Activated CD8-positive, alpha-beta memory T cell treated with anti-CD3 and anti-CD28 coated beads, Interleukin-2, amount 50 U/mL, for 24 hours (primary cell): Measurements from ENCODE around the gene MS4A6A.
A peak's percentile ranks its signal among the peaks of the same experiment; 100 is the strongest.
"Not testable (repeated sequence)": the region's sequence is repeated elsewhere in the genome, so short reads cannot be mapped to it uniquely, and the experiment has no call there.

Experiments used
- DNase-seq: peaks from one replicate; pipeline ENCODE4 v3.0.0-alpha.2; 2020; ENCODE audit errors: extremely low read depth

MS4A6A gene

DNA sequence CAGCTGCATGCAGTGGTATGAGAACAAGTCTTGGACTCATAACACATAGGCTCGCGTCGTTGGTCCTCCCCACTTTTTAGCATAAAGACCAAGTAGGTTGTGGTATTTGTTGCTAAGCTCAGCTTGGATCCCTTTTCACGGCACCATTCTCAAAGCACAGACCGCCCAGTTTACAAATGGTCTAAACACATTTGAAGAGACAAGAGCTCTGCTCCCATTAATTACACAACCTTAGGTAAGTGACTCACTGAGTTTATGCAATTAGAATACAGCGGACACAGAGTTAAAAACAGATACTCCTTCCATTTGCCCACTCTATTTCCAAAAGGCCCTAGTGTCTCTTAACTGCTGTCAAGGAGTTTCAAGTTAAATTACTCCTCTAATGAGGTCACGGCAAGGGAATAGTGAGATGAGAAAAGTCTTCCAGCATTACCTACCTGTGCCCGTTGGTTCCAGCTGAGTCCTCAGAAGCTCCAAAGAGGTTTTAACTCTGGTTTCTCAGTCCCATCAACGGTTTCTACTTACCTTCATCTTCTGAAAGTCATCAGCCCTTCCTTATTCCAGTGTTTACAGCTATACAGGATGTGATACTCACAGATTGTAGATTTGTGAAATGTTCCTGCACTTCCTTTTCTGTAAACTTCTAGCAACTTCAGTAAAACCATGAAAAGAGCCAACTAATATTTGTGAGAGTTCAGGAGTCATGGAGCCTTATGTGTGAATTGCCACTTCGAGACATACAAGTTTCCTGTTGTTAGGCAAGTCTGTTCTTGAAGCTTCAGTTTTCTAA, at the start of gene MS4A6A:
MS4A6A (minus strand) TSS at position 543 of the 790 bp plus-strand sequence. CDS start 1,356 bp downstream, outside the sequence.
- DNase-seq, result no peak

DNA sequence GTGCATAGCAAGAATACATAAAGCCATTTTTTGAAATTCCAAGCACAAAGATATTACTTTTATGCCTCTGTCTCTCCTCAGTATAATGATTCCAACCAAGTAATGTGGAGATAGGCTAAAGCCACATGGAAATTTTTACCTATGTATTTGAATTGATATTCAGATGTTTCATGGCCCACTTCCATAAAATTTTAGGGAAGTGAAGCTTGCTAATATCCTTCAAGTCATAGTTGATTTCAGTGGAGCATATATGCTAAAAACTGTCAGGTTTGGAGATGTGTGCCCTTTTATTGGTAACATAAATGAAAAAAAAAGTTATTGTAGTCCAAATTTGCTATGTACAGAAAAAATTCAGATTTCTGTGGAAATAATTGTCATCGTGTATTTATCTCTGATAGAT, 47.8 kb upstream of the MS4A6A start:
- DNase-seq, result no peak

DNA sequence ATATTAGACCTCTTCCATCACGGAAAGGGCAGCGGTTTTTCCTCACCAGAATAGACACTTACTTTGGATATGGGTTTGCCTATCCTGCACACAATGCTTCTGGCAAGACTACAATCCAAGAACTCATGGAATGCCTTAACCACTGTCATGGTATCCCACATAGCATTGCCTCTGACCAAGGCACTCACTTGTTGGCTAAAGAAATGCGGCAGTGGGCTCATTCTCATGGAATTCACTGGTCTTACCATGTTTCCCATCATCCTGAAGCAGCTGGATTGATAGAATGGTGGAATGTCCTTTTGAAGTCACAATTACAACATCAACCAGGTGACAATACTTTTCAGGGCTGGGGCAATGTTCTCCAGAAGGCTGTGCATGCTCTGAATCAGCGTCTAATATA, 39.3 kb upstream of the MS4A6A start:
- no peak for DNase-seq

GRCh38 chr11:60221692-60222091, 38.8 kb upstream of the MS4A6A start:
- no peak for DNase-seq

DNA sequence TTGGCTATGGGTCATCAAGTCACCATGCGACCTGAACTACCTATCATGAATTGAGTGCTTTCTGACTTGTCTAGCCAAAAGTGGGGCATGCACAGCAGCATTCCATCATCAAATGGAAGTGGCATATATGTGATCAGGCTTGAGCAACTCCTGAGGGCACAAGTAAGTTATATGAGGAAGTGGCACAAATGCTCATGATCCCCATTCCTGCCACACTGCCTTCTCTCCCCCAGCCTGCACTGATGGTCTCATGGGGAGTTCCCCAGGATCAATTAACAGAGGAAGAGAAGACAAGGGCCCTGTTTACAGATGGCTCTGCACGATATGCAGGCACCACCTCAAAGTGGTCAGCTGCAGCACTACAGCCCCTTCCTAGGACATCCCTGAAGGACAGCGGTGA, 38.3 kb upstream of the MS4A6A start:
- DNase-seq, result no peak

DNA sequence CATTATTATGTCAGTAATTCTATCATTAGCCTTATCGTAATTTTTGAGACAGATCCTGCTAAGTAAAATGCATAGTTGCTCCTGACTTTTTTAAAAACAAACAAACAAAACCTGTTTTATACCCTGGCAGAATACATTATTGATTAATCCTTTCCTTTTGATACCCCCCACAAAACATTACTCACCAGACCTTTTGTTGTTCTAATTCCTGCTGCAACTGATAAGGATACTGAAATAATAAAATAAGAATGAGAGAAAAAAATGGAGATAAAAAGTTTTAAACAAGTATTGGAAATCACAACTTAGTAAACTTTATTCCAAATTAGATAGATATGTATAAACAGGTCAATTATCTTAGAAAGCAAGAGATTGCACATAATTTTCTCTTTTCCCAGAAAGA, 31.5 kb upstream of the MS4A6A start:
- no peak for DNase-seq

DNA sequence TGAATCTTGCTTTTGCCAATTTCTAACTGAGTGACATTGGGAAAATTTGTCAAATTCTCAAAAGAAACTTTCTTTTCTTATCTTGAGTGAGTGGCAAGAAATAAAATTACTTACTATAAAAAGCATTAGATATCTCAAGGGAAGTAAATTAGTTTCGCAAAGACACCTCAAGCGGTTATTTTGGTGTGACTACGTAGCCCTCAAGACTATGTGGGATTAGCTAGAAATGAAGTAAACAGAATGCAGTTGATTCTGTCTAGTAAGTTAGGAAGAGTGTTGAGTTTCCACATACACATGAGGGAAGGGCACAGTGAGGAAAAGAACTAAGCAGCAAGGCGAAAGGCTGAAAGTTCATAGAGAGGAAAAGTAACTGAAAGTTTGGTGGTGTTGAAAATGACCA, 28.3 kb upstream of the MS4A6A start:
- DNase-seq, result no peak

- DNase-seq, result no peak
These were observed 27.1 kb upstream of the MS4A6A start for GRCh38 chr11:60209977-60210376.

DNA sequence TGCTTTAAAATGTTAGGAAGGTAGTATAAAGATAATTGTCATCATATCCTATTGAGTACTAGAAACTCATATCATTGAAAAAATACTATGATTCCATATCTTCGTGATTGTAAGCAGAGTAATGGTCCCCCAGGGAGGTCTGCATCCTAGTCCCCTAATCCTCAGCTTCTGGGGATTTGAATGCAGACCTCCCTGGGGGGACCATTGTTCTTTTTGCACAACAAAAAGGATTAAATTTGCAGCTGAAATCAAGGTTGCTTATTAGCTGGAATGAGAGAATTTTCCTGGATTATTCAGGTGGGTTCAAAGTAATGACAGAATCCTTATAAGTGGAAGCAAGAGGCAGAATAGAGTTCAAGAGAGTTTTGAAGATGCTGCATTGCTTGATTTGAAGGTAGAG, 26.1 kb upstream of the MS4A6A start:
- no peak for DNase-seq

DNA sequence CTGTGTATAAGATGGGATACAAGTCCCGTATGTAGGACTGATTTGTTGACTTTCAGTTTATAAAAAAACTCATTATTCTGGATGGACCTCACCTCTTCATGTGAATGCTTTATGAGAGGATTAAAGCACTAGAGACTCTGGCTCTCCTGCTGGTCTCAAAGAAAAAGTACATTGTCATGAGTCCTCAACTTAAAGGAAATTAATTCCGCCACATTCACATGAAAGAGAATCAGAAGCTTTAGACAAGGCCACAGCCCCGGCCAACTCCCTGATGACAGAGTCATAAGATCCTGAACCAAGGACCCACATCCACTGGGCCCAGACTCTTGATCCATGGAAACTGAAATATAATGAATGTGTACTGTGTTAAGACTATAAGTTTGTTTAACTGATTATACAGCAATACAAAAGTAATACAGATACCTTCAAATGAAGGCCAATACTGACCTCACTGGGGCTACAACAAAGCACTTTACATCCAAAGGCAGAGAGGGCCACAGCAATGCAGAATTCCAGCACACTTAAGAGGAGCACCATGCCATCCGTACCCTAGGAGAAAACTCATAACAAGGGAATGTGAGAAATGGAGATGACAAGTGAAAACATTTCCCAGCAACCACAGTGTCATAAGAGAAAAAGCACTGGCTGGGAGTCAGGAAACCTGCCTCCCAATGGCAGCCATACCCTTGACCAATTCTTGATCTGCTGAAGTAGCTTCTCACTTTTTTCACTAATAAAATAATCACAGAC, 25.4 kb upstream of the MS4A6A start:
- no peak for DNase-seq

- no peak for DNase-seq
These were observed 23.7 kb upstream of the MS4A6A start for GRCh38 chr11:60206616-60207015.

GRCh38 chr11:60204922-60205321, 22.0 kb upstream of the MS4A6A start:
- no peak for DNase-seq

GRCh38 chr11:60201334-60201733, 18.5 kb upstream of the MS4A6A start:
- not testable (repeated sequence) for DNase-seq

- no peak for DNase-seq
These were observed 14.6 kb upstream of the MS4A6A start for GRCh38 chr11:60197442-60197841.

DNA sequence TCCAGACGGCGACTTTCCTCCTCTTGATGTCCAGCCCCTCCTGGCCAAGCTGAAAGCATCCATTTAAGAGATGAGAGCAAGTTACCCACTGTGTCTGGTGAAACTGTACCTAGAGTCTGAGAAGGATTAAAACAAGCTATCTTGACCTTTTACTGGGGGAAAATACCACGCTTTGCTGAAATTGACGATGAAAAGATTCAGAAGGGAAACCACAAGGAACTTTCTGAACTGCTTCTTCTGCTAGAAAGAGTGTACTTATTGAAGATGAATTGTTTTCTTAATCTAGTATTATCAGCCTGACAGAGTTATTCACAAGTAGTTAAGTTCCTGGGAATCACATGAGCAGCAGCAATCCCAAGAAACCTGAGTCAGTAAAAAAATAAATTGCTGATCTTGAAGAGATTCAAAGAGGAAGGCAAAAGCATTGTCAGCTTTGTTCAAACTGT, 13.1 kb upstream of the MS4A6A start:
- no peak for DNase-seq

DNA sequence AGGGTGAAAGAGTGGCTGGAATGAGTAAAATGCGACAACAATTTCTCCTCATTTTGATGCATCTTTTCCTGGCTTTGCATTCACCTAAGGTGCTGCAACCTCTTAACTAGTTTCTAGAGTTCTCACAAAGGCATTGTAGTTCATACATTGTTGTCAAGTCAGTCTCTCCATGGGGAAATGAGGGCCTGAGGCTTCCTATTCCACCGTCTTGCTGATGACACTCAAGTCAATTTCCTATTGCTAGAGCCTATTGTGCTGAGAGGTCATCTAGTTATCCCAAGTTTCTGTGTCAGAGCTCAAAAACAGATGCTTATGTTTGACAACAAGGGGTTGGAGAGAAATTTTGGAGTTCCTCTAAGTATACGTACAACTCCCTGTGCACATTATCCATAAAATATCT, 11.6 kb upstream of the MS4A6A start:
- no peak for DNase-seq

- DNase-seq, result peak; percentile 44
These were observed 11.0 kb upstream of the MS4A6A start for GRCh38 chr11:60193687-60194433.

- DNase-seq, result not testable (repeated sequence)
These were observed 9.7 kb upstream of the MS4A6A start for GRCh38 chr11:60192564-60192963.

GRCh38 chr11:60188481-60188880, 5.6 kb upstream of the MS4A6A start:
- DNase-seq, result not testable (repeated sequence)

DNA sequence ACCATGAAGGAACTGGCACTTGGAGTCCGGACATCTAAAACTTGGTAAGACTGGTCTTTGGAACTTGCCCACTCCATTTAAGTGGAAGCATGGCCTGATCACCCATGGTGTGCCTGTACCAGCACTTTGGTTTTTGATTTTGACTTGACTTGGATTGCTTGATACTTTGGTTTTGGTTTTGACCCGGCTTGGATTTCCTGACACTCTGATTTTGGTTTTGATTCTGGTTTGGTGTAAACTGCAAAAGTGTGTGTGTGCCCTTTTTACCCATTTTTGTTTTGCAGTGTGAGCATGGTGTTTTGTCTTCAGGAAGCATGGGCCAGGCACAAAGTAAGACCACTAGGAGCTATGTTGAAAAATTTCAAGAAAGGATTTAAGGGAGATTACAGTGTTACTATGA, 3.2 kb upstream of the MS4A6A start:
- DNase-seq, result not testable (repeated sequence)

- DNase-seq, result not testable (repeated sequence)
These were observed 2.6 kb upstream of the MS4A6A start for GRCh38 chr11:60185512-60185827.

DNA sequence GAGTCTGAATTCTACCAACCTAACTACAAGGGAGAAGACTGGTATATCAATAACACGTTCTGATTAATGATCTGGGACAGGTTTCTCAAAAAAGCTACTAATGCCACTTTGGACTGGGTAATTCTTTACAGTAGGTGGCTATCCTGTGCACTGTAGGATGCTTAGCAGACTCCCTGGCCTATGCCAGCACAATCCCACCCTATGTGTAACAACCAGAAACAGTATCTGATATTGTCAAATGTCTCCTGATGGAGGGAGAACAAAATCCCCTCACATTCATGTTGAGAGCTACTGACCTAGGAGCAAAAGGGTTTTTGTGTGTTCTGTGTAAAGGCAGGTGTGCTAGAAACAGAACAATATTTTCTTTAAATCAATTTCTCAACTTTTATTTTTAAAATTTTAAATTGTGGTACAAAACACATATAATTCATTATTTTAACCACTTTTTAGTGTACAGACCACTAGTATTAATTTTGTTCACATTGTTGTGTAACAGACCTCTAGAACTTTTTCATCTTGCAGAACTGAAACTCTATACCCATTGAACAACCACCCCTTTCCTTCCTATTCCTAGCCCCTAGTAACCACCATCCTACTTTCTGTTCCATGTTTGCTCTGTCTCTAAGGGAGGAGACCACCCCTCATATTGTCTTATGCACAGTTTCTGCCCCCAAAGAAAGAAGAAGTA, 2.1 kb upstream of the MS4A6A start:
- DNase-seq, result no peak
